NB4 (cell line): ENCODE measurements around the gene KARS1.

Experiments
- DNase-seq: peaks from one replicate; pipeline ENCODE4 v3.0.0; 2010; ENCODE audit warnings: low read depth
- H3K4me3 ChIP-seq: one replicate; pipeline ENCODE4 v1.5.1; 2011; ENCODE audit warnings: mild to moderate bottlenecking, low read depth, low read length, moderate library complexity
- MYC ChIP-seq: IDR thresholded peaks from 2 replicates; pipeline ENCODE4 v1.6.1; 2011; ENCODE audit warnings: low read depth, low read length
- POLR2A ChIP-seq: IDR thresholded peaks from 2 replicates; pipeline ENCODE4 v1.6.1; 2011; ENCODE audit warnings: mild to moderate bottlenecking; ENCODE audit not compliant: insufficient read length; ENCODE audit errors: extremely low read depth
- TF ChIP-seq, protein P1 (sequence below): IDR thresholded peaks from one replicate; pipeline ENCODE4 v1.5.1; 2012; ENCODE audit warnings: low read depth, low read length
- TF ChIP-seq, protein P2 (sequence below): IDR thresholded peaks from 2 replicates; pipeline ENCODE4 v1.6.1; 2011; ENCODE audit warnings: low read depth, low read length

Gene KARS1

GRCh38 chr16:75590920-75591843 is 56.3 kb downstream of the KARS1 start:
- no peak for DNase-seq
- TF ChIP-seq, protein P1, sequence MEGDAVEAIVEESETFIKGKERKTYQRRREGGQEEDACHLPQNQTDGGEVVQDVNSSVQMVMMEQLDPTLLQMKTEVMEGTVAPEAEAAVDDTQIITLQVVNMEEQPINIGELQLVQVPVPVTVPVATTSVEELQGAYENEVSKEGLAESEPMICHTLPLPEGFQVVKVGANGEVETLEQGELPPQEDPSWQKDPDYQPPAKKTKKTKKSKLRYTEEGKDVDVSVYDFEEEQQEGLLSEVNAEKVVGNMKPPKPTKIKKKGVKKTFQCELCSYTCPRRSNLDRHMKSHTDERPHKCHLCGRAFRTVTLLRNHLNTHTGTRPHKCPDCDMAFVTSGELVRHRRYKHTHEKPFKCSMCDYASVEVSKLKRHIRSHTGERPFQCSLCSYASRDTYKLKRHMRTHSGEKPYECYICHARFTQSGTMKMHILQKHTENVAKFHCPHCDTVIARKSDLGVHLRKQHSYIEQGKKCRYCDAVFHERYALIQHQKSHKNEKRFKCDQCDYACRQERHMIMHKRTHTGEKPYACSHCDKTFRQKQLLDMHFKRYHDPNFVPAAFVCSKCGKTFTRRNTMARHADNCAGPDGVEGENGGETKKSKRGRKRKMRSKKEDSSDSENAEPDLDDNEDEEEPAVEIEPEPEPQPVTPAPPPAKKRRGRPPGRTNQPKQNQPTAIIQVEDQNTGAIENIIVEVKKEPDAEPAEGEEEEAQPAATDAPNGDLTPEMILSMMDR = no peak
- TF ChIP-seq POLR2A = no peak
- no peak for TF ChIP-seq MYC
- TF ChIP-seq, protein P2, sequence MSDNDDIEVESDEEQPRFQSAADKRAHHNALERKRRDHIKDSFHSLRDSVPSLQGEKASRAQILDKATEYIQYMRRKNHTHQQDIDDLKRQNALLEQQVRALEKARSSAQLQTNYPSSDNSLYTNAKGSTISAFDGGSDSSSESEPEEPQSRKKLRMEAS = no peak
- no peak overlapping the region for H3K4me3 ChIP-seq

DNA sequence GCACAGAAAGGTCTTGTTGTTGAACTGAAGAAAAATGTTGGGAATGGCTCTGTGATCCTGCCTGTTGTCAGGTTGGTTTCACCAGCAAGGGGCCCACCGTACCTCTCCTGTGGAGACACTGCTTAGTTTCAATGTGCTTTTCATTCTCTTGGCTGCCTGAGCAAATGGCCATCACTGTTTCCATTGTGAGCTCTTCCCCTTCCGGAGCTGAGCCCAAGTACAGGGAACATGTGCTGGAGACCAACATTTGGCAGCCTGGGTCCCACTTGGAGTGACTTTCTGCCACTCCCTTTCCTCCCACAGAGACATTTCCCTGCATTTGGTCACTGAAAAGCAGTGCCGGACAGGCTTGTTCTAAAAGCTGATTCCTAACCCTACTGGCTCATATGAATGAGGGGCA is 58.2 kb downstream of the KARS1 start:
- H3K4me3 ChIP-seq = no peak overlapping the region
- no peak for DNase-seq
- TF ChIP-seq, protein P2 = no peak
- TF ChIP-seq MYC (no peak), POLR2A (no peak)
- TF ChIP-seq, protein P1 = no peak

DNA sequence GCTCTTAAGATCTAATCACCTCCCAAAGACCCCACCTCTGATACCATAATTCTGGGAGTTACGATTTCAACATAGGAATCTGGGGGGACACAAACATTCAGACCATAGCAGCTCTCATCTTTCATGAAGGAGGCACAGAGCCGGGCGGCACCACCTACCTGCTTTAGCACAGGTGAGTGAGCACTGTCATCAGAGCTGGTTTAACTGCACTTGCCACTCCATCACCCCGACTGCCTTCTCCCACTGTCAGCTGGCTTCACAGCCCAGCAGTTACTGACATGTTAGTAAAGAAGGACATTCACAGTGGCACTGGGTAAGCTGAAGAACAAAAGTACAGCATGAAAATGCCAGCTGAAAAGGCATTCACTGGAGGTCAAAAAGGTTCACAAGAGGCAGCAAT is 58.7 kb downstream of the KARS1 start:
- no peak for DNase-seq
- H3K4me3 ChIP-seq = no peak overlapping the region
- TF ChIP-seq POLR2A (no peak), MYC (no peak)
- TF ChIP-seq, protein P1 = no peak
- TF ChIP-seq, protein P2 = no peak

DNA sequence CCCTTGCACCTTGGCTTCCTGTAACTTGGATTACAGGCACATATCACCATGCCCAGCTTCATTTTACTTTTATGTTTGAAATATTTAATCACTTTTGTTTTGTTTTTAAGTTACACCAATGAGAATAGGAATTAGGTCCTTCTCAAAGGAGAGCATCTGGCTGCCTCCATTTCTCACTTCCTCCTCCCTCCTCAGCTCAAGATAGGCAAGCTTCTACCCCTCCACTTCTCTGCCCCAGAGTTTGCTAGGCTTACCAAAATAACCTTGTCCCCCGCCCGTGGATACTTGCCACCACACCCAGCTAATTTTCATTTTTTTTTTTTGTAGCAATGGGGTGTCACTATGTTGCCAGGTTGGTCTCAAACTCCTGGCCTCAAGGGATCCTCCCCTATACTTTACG is 63.4 kb downstream of the KARS1 start:
- no peak for DNase-seq
- TF ChIP-seq, protein P2 = no peak
- TF ChIP-seq POLR2A = no peak
- TF ChIP-seq MYC = no peak
- TF ChIP-seq, protein P1 = no peak
- no peak overlapping the region for H3K4me3 ChIP-seq

GRCh38 chr16:75579281-75579834 is 68.1 kb downstream of the KARS1 start:
- H3K4me3 ChIP-seq = no peak overlapping the region
- TF ChIP-seq MYC (no peak), POLR2A (no peak)
- TF ChIP-seq, protein P1 = no peak
- TF ChIP-seq, protein P2 = no peak
- no peak for DNase-seq
